ENCODE measurements around the gene ZYG11B.
"Not testable (repeated sequence)": the region's sequence is repeated elsewhere in the genome, so short reads cannot be mapped to it uniquely, and the experiment has no call there.

Gene ZYG11B

GRCh38 chr1:52856026-52856425, 129.8 kb downstream of the ZYG11B start:
- no peak for DNase-seq

GRCh38 chr1:52857443-52857842, 131.2 kb downstream of the ZYG11B start:
- no peak for DNase-seq

- DNase-seq, result no peak
Observed at GRCh38 chr1:52862666-52863458, 136.6 kb downstream of the ZYG11B start.

- DNase-seq, result no peak
Observed at GRCh38 chr1:52867087-52867863, 141.0 kb downstream of the ZYG11B start.

- DNase-seq, result not testable (repeated sequence)
Observed at GRCh38 chr1:52869727-52870126, 143.5 kb downstream of the ZYG11B start.

- no peak for DNase-seq
Observed at GRCh38 chr1:52876843-52877242, 150.6 kb downstream of the ZYG11B start.

Data from SW 1271 (cell line).